Duodenal mucosa (tissue), 2 donors: ENCODE measurements around the gene NEK6.

Source experiments
- H3K27ac ChIP-seq: one replicate; pipeline ENCODE4 v1.7.0; 2013; ENCODE audit warnings: low read depth, low read length
- H3K27me3 ChIP-seq, 2 donors: one replicate each; pipeline ENCODE4 v1.7.0; 2013; ENCODE audit warnings: low read length in 2 of 2, control low read depth in 1 of 2; ENCODE audit not compliant: insufficient read depth in 2 of 2, control insufficient read depth in 1 of 2
- H3K36me3 ChIP-seq, 2 donors: one replicate each; pipeline ENCODE4 v1.7.0; 2013; ENCODE audit warnings: low read length in 2 of 2, control low read depth in 1 of 2; ENCODE audit not compliant: insufficient read depth in 2 of 2, control insufficient read depth in 1 of 2
- H3K4me1 ChIP-seq, 2 donors: one replicate each; pipeline ENCODE4 v1.7.0; 2013; ENCODE audit warnings: low read length in 2 of 2, control low read depth in 1 of 2; ENCODE audit not compliant: insufficient read depth in 2 of 2, control insufficient read depth in 1 of 2
- H3K4me3 ChIP-seq, 2 donors: one replicate each; pipeline ENCODE4 v1.7.0; 2013; ENCODE audit warnings: low read length in 2 of 2, low read depth in 1 of 2
- H3K9ac ChIP-seq, 2 donors: one replicate each; pipeline ENCODE4 v1.7.0; 2013; ENCODE audit warnings: low read length in 2 of 2, low read depth in 1 of 2
- H3K9me3 ChIP-seq, 2 donors: one replicate each; pipeline ENCODE4 v1.7.0; 2013; ENCODE audit warnings: low read length in 2 of 2, control low read depth in 1 of 2; ENCODE audit not compliant: control insufficient read depth in 1 of 2

The NEK6 gene

DNA sequence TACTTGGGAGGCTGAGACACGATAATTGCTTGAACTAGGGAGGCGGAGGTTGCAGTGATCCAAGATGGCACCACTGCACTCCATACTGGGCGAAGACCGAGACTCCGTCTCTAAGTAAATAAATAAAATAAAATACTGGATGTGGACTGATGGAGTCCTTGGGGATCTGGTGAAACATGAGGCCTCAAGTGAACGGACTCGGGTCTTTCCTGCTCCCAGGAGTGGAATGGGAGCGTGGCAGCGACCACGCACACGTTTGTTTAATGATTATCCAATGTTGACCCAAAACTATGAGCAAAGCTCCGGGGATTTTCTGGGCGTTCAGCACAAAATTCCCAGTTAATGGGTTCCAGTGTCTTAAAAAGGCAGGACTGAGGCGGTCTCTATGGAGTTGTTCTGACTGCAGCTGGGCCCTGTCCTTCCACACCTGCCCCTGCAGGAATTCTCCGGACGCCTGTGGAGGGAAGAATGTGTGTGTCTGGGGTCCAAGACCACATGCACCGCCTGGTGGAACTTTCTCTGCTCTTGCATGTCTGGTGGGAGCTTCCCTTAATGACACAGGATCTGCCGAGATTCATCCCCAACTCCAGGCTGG is 26.6 kb downstream of the NEK6 start:
- no peaks in the 10 kb centered on the region for H3K27me3 ChIP-seq
- no peak overlapping the region for H3K9ac ChIP-seq
- no peak overlapping the region for H3K4me3 ChIP-seq
- peaks cover 73 to 79% of the 10 kb centered on the region in 2 donors for H3K4me1 ChIP-seq
- H3K36me3 ChIP-seq, result no peaks in the 10 kb centered on the region
- H3K27ac ChIP-seq, result peak overlapping the region; percentile 82
- no peaks in the 10 kb centered on the region for H3K9me3 ChIP-seq

DNA sequence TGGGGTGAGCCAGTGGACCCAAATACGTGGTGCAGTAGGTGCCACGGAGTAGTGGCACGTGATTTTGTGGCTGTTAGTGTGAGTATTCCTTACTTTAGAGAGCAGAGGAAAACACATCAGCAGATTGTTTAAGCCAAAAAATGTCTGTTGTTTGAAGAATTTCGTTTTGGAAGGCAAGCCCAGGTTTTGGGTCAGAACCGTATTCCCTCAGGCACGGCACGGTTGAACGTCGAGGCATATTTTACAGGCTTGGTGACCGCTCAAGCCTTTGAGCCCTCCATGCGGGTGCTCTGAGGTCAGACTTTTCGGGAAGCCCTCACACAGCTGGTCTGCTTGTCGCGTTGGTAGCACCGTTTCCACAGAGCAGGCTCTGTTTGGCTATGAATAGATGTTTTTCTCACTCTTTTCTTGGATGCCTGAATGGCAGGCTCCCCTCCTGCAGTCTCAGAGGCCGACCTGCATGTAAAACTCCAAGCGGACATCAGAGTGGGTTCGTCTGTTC is 27.2 kb downstream of the NEK6 start:
- no peaks in the 10 kb centered on the region for H3K9me3 ChIP-seq
- no peak overlapping the region for H3K4me3 ChIP-seq
- peaks cover 66 to 76% of the 10 kb centered on the region in 2 donors for H3K4me1 ChIP-seq
- no peak overlapping the region for H3K9ac ChIP-seq
- no peaks in the 10 kb centered on the region for H3K27me3 ChIP-seq
- no peaks in the 10 kb centered on the region for H3K36me3 ChIP-seq
- peak overlapping the region; percentile 82 for H3K27ac ChIP-seq

DNA sequence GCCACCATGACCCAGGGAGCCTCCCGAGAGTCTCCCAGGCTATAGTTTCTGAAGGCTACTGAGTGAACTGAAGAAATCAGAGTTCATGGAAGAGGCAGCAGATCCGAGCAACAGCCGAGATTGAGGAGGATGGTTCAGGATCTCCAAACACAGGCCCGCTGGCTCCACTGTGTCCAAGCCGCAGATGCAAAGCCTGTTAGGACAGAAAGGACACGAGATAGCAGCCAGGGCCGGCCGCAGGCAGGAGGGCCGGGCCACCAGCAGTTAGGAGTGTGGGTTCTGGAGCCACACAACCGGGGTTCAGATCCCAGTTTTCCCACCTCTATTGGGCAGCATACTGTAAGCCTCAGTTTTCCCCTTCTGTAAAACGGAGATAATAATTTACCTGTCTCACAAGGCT is 27.7 kb downstream of the NEK6 start:
- peak overlapping the region; percentile 31 to 41 for H3K9ac ChIP-seq
- no peaks in the 10 kb centered on the region for H3K27me3 ChIP-seq
- H3K9me3 ChIP-seq, result no peaks in the 10 kb centered on the region
- H3K27ac ChIP-seq, result peak overlapping the region; percentile 82
- peaks cover 65 to 76% of the 10 kb centered on the region in 2 donors for H3K4me1 ChIP-seq
- H3K4me3 ChIP-seq, result peak overlapping the region in 1 of 2 donors; percentile 23
- no peaks in the 10 kb centered on the region for H3K36me3 ChIP-seq

DNA sequence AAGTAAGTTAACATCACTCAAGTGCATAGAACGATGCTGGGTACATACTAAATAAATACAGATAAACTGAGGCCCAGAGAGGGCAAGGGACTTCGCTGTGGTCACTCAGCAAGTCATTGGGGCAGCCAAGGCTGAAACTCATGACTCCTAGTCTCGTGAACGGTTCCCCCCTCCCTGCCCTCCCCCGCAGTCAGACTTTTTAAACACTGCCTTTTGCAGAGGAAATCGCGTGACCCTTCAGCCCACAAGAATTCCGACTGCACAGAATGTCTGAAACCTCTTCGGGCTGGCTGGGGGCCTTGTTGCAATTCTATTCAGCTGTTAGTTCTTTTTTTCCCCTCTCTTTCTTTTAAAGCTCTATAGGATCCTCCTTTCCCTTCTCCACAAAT is 28.1 kb downstream of the NEK6 start:
- H3K4me3 ChIP-seq, result peak overlapping the region; percentile 27 to 50

DNA sequence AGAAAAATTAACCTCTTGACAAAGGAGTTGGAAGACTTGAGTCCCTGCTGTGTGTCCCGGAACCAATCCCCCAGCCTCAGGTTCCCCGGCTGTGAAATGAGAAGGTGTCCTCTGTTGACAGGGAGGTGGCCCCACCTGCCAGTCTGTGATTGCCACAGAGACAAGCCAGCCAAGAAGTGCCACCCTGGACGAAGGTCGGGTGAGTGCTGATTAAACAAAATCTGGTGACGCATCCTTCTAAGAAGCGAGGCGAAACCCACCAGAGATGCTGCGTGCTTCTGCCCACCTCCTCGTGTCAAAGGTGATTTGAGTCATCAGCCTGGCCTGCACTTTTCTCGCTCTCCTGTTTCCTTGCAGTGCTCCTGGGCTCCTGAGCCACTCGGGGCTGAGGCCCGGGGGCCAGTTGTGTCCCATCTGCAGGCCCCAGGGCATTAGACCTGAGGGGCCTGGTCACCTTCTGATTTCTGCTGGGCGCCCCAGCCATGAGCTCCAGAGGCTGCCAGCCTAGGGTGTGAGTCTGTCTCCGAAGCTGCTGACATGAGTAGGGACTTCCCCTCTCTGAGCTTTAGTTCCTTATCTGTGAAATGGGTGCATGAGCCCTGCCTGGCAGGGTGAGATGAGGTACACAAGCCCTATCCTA is 28.7 kb downstream of the NEK6 start:
- H3K27ac ChIP-seq, result peak overlapping the region; percentile 63
- peak overlapping the region; percentile 27 to 50 for H3K4me3 ChIP-seq
- H3K36me3 ChIP-seq, result no peaks in the 10 kb centered on the region
- H3K9ac ChIP-seq, result peak overlapping the region; percentile 41 to 63
- H3K27me3 ChIP-seq, result no peaks in the 10 kb centered on the region
- H3K4me1 ChIP-seq, result peaks cover 62 to 74% of the 10 kb centered on the region in 2 donors
- no peaks in the 10 kb centered on the region for H3K9me3 ChIP-seq

More for the DNA sequence above, 28.1 kb downstream of the NEK6 start:
- no peaks in the 10 kb centered on the region for H3K27me3 ChIP-seq
- peak overlapping the region; percentile 82 for H3K27ac ChIP-seq
- H3K36me3 ChIP-seq, result no peaks in the 10 kb centered on the region
- peaks cover 62 to 76% of the 10 kb centered on the region in 2 donors for H3K4me1 ChIP-seq
- H3K9ac ChIP-seq, result peak overlapping the region; percentile 41 to 63
- H3K9me3 ChIP-seq, result no peaks in the 10 kb centered on the region

DNA sequence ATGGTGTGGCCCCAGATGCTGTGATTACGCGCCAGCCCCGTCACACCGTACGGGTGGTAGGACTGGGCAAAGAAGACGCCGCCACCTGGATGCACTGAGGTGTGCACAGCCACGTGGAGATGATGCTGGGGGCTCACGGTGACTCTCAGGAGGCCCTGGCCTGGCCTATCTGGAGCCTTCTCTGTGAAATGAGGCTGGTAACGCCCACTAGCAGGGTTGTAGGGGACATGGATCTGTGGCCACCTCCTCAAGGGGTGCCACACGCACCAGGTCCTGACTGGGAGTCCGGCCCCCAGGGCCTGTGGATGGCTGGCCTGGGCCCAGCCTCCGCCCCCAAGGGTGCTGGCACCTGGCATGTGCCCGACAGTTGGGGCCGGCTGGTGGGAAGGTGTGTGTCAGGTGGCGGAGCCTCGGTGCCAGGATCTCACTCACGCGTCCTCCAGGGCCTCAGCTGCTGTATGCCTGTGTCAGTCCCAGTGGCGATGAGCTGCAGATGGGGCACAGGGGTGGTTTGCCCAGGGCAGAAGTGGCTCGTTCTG is 32.4 kb downstream of the NEK6 start:
- H3K9ac ChIP-seq, result no peak overlapping the region
- H3K27ac ChIP-seq, result no peak overlapping the region
- no peaks in the 10 kb centered on the region for H3K27me3 ChIP-seq
- H3K9me3 ChIP-seq, result no peaks in the 10 kb centered on the region
- peaks cover 0 to 1% of the 10 kb centered on the region in 2 donors for H3K36me3 ChIP-seq
- H3K4me1 ChIP-seq, result peaks cover 67 to 72% of the 10 kb centered on the region in 2 donors
- H3K4me3 ChIP-seq, result no peak overlapping the region

DNA sequence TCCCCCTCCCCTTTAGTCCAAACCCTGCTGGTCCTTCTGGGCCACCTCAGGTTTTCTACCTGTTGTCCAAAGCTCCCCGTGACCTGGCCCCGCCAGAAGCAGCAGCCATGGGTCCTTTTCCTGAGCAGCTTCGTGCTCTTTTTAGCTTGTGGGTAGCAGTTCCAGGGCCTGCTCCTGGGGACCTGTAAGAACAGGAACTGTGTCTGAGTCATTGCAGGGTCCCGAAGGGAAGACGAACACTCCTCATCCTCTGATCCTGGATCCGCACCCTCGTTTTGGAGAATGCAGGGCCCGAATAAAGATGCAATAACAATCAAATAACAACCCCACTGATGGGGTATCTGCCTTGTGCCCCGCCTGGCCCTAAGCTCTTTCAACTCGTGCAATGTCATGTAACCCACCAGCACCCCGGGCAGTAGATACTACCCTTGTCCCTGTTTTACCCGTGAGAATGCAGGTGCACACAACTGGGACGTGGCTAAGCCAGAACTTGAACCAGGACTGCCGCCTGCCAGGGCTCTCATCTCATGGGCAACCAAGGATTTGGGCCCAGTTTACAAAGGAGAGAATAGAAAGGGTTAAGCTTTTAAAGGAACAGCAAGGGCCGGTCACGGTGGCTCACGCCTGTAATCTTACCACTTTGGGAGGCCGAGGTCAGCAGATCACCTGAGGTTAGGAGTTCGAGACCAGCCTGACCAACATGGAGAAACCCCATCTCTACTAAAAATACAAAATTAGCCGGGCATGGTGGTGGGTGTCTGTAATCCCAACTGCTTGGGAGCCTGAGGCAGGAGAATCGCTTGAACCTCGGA is 33.2 kb downstream of the NEK6 start:
- Histone ChIP-seq H3K9ac (no peak overlapping the region), H3K4me1 (peaks cover 67 to 68% of the 10 kb centered on the region in 2 donors), H3K9me3 (no peaks in the 10 kb centered on the region), H3K4me3 (no peak overlapping the region), H3K36me3 (peaks cover 0 to 4% of the 10 kb centered on the region in 2 donors), H3K27me3 (no peaks in the 10 kb centered on the region), H3K27ac (no peak overlapping the region)

DNA sequence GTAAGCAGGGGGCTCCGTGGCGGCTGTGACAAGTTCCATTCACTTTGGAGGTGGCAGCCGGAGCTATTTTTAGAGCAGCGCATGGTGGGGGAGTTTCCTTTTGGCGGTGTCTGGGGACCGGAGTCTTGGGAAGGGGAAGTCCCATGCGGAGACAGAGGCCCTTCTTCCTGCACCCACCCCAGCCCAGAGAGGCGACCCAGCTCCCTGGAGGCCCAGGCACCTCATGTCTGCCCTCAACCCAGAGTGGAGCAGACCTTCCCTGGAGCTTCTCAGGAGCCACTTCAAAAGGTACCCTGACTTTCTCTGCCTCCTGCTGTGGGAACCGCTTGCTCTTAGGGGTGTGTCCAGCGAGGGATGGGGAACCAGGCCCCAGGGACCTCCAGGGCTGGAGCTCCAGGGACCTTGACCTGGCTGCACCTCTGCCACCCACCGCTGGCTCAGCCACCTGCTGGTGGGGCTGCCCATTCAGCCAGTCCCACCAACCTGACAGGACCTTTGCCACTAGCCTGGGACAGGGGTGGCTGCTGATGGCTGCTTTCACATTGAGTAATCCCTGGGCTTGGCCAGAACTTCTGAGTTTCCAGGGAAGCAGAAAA is 34.1 kb downstream of the NEK6 start:
- H3K27ac ChIP-seq, result no peak overlapping the region
- no peaks in the 10 kb centered on the region for H3K27me3 ChIP-seq
- no peaks in the 10 kb centered on the region for H3K9me3 ChIP-seq
- peaks cover 0 to 8% of the 10 kb centered on the region in 2 donors for H3K36me3 ChIP-seq
- no peak overlapping the region for H3K4me3 ChIP-seq
- no peak overlapping the region for H3K9ac ChIP-seq
- H3K4me1 ChIP-seq, result peaks cover 60 to 61% of the 10 kb centered on the region in 2 donors

DNA sequence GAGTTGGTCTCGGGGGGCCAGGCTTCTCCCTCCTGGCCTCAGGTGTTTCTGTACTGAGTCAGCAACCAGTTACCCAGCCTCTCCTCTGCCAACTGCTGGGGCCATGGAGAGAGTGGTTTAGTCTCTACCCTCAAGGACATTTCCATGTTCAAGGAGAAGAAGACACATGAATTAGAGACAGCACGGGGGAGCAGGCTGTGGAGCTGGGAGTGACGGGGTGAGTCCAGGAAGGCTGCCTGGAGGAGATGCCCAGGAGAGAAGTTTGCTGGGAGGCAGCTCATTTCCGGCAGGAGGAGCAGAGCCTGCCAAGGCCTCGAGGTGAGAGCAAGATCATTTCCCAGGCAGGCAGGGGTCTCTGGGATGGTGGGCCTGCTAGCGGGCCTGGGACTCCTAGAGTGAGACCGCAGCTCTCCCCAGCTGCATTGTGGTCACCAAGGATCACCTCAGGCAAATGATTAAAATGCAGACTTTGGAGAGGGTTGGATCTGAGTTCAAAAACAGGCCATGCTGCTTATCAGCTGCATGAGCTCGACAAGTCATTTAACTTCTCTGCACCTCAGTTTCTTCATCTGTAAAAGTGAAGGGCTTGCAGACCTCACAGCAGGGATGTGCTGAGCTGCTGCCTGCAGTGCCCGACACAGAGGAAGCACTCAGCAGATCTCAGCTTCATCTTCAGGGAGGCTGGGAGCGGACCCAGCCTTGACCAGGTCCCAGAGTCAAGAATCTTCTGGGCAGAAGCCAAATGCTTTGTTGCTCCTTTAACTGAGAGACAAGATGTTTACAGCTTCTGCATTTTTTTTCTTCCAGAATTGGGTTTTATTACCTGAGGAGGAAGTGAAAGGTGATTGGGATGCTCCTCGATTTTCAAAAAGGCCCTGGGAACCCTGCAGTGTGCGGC is 35.2 kb downstream of the NEK6 start:
- peaks cover 58 to 66% of the 10 kb centered on the region in 2 donors for H3K4me1 ChIP-seq
- H3K9me3 ChIP-seq, result no peaks in the 10 kb centered on the region
- no peaks in the 10 kb centered on the region for H3K27me3 ChIP-seq
- H3K27ac ChIP-seq, result no peak overlapping the region
- H3K36me3 ChIP-seq, result peaks cover 0 to 12% of the 10 kb centered on the region in 2 donors
- H3K9ac ChIP-seq, result no peak overlapping the region
- H3K4me3 ChIP-seq, result no peak overlapping the region
